HG02885 (cell line): ENCODE results near the gene DPEP1.
"Not testable (repeated sequence)": the region's sequence is repeated elsewhere in the genome, so short reads cannot be mapped to it uniquely, and the experiment has no call there.

Source experiments
- ATAC-seq: cut with Tn5 transposase; IDR thresholded peaks from one replicate; pipeline ENCODE4 v1.9.1; 2021; ENCODE audit warnings: mild to moderate bottlenecking; ENCODE audit not compliant: unreplicated experiment, poor library complexity

DPEP1 gene

DNA sequence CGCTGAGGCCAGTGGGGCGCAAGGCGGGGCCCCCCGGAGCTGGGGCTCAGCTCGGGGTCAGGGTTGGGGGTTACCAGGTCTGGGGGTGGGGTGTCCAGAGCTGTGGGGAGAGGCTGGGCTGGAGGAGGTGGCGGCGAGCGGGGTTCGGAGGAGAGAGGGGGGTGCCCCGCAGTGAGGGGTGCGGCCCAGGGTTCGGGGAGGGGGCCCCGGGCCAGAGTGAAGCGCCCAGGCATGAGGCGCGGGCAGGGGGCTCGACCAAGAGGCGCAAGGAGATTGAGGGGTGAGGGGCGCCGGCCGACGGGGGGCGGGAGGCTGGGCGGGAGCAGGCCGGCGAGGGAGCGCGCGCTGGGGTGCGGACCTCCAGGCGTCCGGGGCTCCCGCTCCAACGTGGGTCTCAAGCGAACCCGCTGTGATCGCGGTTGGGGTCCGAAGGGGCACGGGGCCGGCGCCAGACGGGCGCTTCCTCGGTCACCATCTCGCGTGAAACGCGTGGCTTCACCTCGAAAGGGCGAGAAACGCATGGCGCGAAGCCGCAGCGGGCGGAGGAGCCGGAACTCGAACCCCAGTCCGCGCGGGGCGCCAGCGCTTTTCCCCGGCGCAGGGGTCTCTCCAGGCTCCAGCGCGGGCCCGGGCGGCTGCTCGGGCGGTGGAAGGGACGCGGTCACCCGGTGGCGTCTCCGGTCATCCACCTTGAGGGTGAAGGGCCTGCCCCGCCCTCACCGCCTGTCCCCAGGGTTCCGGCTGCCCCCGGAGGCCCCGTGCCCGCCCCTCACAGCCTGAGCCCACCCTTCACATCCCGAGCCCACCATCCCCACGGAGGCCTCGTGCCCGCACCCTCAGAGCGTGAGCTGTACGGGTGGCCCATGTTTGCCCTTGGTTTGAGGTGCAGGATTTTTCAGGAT is 37.0 kb upstream of the DPEP1 start:
- ATAC-seq = no peak

DNA sequence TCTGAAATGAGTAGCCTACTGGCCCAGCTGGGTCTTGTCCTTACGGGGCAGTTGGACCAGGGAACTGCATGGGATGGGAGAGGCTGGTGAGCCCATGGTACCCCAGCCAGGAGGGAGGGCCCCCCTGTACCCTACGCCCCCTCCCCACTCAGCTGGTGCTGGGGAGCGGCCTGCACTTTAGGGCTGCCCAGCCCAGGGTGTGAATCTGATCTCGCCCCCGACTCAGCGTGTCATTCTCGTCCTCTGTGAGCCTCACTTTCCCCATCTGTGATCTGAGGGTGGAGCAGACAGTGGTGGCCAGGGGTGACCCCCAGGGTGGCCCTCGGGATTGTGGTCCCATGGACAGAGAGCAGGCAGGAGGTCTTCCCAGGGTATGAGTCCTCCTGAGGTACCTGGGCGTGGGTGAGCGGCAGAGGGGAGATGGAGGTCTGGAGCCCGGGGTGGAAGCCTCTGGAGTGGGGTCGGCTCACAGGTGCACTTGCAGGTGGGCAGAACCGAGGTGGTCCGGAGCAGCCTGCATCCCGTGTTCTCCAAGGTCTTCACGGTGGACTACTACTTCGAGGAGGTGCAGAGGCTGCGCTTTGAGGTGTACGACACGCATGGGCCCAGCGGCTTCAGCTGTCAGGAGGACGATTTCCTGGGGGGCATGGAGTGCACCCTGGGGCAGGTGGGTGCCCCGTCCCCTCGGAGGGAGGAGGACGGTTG is 36.2 kb upstream of the DPEP1 start:
- ATAC-seq = no peak

DNA sequence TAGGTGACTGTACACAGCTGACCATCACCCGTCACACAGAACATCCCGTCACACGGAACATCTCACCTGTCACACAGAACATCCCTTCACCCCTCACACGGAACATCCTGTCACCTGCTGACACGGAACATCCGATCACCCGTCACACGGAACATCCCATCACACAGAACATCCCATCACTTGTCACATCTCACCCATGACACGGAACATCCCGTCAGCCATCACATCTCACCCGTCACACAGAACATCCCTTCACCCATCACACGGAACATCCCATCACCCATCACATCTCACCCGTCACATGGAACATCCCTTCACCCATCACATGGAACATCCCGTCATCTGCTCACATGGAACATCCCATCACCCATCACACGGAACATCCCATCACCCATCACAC is 34.1 kb upstream of the DPEP1 start:
- no peak for ATAC-seq

DNA sequence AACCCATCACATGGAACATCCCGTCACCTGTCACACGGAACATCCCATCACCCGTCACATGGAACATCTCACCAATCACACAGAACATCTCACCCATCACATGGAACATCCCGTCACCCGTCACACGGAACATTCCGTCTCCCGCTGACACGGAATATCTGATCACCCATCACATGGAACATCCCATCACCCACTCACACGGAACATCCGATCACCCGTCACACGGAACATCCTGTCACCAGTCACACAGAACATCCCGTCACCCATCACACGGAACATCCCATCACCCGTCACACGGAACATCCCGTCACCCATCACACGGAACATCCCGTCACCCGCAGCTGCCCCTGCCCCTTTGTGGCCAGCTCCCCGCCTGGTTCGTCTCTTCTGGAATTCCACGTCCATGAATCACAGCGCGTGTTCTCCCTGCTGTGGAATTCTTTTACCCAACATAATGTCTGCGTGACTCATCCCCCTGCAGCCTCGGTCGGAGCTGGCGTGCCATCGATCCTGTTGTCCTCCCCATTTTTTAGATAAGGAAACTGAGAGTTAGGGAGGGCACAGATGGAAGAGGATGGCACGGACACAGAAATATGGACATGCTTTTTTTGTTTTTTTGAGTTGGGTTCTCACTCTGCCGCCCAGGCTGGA is 32.3 kb upstream of the DPEP1 start:
- no peak for ATAC-seq

DNA sequence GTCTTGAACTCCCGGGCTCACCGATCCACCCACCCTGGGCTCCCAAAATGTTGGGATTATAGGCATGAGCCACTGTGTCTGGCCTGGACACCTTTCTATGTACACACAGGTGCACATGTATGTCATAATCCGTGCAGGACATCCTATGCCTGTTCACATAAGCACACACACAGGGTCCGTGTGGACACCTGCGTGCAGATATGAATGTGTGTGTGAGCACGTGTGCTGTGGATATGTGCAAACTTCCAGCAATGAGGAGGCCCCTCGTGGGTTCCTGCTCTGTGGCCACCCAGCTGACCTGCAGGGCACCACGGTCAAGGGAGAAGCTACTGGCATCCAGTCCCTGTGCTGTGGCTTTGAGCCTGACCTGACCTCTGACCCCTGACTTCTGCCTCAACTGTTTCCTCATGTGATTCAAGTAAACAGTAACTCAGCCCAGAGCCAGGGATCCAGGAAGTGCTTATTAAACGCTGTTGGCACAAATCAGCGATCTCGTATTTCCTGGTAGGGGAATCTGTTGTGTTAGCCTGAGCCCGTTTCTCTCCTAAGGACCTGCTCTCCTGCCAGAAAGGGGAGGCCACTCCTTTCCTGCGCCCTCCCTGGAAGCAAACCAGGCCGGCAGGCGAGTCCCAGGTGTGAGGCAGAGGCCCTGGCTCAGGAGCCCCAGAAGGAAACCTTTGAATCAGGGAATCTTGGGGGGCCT is 31.4 kb upstream of the DPEP1 start:
- ATAC-seq = no peak

DNA sequence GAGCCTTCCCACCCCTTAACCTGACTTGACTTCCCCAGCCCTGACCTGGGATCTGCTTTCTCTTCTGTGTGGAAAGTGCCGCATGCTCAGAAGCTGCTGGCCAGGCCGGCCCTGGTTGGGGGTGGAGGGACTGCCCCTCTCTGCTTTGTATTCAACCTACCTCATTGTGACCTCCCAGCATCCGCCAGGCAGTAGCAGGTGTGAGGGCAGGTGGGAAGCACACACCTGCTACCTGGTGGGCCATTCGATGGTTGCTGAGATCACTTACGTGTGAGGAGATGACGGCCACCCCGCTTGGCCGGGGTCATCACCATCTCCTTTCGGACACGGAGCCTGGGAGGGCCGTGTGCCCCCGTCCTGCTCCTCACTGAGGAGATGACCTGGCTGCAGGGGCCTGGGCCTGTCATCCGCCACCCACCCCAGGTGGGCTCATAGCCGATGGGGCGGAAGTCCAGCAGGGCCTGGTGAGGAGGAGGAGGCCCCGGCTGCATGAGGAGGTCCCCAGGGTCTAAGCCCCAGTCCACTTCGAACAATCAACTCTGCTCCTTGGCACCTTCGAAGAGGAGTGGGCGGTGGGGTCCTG is 30.7 kb upstream of the DPEP1 start:
- no peak for ATAC-seq

DNA sequence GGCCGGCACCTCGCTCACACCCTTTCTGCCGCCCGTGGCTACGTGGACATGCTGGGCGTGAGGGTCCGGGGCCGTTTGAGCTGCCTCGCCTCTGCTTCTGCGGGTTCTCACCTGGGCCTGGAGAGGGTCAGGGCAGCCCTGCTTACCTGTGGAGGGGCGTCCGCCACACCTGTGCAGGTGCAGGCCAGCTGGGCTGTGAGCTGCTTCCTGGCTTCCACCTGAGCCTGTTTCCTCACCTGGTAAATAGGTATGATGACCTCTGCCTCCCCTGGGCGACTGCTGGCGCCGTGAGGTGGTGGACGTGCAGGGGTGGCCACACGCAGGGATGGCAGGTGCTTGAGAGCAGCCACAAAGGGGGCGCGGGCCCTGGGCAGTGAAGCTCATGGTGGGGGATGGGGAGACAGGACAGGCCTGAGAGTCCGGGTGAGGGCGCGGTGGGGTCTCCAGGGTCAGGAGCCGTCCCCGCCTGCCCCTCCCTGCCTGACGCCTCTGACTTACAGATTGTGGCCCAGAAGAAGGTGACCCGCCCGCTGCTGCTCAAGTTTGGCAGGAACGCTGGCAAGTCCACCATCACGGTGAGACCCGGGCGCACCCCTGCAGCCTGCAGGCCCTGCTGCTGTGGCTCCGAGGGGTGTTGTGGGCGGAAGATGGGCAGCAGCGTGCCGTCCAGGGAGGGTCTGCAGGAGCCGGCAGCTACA is 30.1 kb upstream of the DPEP1 start:
- no peak for ATAC-seq

DNA sequence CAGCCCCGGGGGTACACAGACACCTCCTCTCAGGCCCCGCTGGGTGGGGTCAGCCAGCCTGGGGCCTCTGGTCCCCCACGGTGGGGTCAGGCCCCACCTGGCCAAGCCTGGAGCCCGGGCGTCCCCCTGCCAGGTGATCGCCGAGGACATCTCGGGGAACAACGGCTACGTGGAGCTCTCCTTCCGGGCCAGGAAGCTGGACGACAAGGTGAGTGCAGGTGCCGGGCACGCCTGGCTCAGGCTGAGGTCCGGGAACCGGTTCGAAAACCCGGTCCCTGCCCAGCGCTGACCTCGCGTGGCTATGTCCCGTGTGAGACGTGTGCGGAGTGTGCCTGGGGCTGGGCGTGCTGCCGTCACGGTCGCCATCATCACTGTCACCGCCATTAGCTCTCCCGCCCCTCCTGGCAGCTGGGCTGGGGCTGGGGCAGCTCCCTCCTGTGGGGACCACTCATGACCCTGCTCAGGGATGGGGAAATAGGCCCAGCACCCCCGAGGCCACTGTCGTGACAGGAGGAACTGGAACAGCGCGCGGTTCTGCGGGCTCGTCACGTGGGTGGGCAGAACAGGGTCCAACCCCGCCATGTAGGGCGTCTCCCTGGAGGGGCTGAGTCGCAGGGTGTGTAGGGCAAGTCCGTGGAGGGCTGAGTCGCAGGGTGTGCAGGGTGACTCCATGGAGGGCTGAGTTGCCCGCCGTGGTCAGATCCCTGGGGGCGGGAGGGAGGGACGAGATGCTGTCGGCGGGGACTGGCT is 29.4 kb upstream of the DPEP1 start:
- no peak for ATAC-seq

DNA sequence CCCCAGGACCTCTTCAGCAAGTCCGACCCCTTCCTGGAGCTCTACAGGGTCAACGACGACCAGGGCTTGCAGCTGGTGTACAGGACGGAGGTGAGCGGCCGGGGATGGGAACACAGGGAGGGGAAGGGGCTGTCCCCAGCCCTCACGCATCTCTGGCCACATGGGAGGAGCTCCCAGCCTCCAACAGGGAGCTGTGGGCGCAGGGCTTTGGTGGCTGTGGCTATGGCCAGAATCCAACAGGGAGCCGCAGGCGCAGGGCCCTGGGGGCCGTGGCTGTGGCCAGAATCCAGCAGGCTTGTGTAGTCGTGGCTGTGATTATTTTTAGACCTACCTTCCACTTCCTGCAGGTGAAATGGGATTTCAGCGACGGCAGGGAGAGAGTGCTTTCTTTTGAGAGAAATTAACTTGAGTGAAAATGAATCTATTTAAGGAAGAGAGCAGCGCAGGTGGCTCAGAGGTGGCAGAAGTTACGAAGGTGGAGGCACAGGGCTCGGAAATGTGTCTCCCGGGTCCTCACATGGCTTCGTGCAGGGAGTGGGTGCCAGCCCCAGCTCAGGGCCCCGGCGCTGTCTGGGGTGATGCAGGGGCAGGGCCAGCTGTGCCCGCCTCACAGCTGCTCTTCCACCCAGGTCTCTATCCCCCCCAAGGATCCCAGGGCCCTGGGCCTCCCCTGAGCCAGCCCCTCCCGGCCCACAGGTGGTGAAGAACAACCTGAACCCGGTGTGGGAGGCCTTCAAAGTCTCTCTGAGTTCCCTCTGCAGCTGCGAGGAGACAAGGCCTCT is 28.5 kb upstream of the DPEP1 start:
- ATAC-seq = no peak

DNA sequence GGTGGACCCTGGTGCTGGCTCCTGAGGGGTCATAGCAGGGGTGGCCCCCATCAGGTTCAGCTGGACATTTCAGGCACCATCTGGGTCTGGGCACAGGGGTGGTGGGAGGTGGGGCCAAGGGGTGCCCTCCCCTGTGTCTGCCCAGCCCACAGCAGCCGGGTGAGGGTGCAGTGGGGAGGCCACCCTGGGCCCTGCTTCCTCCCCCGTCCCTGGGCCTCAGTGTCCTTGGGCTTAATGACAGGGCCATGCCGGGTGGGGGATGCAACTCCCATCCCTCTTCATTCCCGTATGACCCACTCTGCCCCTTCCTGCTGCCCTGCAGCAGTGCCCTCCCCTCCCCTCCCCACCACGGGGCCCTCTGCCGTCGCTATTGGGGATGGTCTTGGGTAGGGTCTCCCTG is 27.2 kb upstream of the DPEP1 start:
- no peak for ATAC-seq

DNA sequence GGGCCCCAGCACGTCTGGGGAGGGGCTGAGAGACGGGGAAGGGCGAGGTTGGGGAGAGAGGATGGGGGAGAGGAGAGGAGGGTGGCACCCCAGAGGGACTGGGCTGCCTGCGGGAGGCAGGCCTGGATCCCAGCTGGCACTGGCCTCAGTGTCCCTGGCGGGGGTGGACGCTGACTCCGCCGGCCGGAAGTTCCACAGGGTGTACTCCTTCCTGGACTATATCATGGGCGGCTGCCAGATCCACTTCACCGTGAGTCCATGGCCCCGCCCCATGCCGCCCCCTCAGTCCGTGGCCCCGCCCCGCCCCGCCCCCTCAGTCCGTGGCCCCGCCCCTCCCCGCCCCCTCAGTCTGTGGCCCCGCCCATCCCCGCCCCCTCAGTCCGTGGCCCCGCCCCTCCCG is 26.6 kb upstream of the DPEP1 start:
- ATAC-seq = no peak

DNA sequence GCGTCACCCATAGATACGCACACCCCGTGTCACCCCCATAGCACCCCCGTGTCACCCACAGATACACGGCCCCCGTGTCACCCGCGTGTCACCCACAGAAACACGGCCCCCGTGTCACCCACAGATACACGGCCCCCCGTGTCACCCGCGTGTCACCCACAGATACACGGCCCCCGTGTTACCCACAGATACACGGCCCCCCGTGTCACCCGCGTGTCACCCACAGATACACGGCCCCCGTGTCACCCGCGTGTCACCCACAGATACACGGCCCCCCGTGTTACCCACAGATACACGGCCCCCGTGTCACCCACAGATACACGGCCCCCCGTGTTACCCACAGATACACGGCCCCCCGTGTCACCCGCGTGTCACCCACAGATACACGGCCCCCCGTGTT is 25.8 kb upstream of the DPEP1 start:
- not testable (repeated sequence) for ATAC-seq

DNA sequence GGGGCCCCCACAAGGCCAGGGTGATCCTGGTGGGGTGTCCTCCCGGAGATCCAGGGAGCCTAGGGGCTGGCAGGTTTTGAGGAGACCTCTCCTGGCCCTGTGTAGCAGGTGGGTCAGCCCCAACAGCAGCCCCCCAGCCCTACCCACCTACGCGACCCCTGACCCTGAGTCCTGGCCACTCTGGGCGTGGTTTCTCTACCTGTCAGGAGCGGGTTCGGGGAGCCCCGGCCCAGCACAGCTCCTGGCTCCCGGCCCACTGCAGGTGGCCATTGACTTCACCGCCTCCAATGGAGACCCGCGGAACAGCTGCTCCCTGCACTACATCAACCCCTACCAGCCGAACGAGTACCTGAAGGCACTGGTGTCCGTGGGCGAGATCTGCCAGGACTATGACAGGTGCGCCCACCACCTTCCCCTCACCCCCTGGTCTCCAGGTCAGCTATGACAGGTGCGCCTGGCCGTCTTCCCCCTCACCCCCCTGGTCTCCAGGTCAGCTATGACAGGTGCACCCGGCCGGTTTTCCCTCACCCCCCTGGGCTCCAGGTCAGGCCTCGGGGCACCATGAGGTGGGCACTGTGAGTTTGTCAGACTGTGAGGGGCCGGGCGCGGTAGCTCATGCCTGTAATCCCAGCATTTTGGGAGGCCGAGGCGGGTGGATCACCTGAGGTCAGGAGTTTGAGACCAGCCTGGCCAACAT is 24.9 kb upstream of the DPEP1 start:
- no peak for ATAC-seq

DNA sequence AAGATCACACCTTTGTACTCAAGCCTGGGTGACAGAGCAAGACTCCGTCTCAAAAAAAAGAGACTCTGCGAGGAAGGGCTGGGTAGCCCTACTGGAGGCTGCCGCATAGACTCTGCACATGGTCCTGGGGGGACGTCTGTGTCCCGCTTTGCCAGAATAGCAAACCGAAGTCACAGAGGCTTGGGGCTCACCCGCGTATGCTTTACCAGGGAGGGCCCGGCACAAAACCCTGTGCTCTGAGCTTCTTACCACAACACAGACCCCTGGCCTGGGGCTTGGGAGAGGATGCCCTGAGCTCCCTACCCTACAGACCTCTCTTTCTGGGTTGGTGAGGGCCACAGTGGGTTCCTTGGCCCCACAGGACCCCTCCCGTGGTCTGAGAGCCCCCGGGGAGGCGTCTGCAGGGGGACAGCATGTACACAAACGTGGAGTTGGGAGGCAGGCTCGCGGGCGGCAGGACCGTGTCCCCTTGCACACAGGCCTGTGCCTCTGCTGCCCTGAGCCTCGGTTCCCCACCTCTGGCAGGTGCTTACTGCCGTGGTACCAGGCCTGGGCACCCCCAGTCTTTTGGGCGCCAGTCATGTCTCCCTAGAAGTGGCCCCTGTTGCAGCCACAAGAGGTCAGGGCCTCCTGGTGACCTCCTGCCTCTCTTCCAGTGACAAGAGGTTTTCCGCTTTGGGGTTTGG is 24.1 kb upstream of the DPEP1 start:
- ATAC-seq = no peak

DNA sequence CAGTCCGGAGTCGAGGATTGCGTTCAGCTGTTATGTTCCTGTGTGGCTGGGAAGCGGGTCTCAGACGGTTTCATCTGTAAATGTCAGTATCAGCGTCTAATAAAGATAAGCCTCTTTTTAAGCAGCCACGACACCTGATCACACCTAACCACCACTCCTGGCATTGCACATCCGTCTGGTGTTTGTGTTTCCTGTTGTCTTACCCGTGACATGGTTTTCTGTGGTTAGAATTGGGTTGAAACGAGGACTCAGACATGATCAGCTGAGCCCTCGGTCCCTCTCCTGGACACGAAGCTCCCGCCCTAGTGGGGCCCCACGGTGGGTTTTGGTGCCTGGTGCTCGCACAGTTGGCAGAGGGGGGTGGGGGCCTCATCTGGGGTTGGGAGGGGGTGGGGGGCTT is 19.6 kb upstream of the DPEP1 start:
- no peak for ATAC-seq

DNA sequence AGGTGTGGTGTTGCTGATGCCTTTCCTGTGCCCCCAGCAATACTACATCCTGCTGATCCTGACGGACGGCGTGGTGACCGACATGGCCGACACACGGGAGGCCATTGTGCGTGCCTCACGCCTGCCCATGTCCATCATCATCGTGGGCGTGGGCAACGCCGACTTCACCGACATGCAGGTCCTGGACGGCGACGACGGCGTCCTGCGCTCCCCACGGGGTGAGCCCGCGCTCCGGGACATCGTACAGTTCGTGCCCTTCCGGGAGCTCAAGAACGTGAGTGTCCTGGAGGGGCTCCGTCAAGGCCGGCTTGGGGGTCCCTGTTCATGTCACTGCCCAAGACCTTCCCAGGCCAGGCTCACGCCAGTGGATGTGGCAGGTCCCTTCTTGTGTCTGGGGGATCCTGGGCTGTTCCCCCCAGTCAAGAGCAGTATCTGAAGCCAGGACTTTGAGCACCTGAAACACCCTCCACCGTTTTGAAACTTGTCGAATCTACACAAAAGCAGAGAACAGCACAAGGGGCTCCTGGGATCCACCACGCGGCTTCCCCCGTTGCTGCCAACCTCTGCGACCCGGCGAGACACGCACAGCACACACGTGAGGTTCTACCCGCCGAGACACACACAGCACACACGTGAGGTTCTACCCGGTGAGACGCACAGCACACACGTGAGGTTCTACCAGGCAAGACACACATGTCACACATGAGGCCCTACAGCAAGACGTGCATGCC is 17.9 kb upstream of the DPEP1 start:
- ATAC-seq = no peak
